ENCODE data around the gene ZMAT5.

Gene ZMAT5

DNA sequence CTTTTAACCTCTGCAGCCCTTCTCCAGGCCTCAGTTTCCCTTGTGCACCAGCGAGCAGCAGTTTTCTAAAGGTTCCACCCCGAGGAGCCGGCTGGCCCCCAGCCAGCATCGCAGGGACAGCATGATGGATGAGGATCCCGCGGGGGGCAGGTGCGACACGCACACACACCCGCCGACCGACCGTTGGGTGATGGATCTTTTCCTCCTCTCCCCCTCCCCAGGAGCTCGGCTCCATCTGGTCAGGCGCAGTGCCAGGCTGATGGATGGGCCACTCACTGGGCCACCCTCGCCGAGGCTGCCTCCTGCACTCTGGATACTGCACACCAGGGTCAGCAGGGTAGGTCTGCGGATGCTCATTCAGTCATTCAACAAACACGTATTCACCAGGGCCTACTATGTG lies 59.8 kb downstream of the ZMAT5 start:
- TF ChIP-seq FOXM1 (IDR thresholded peaks at IDR 0.05; ENCODE audit: borderline replicate concordance, low read depth): no peak
- TF ChIP-seq NFIC (IDR thresholded peaks at IDR 0.05): peak; percentile 37; the same call in 1 of the 2 replicates

DNA sequence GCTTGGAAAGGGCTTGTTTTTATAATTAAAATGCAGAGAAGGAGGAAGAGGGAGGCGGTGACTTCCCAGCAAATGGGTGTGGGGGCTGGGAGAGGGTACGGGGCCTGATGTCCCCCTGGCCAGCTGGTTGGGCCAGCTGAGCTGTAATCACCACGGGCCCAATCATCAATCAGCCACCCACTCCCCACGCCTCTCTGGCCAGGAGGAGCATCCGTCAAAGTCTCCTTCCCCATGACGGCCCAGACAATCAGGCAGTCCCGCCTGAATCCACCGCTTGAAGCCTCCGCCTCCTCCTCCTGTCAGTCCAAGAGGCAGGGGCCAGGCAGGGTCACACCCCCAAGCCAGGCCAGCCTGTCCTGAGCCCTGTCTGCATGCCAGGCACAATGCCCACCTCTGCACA lies 60.3 kb downstream of the ZMAT5 start:
- TF ChIP-seq TCF12 (IDR thresholded peaks at IDR 0.05; ENCODE audit: low read depth): no peak
- TF ChIP-seq NFIC (IDR thresholded peaks at IDR 0.05): no peak
- TF ChIP-seq EP300 (IDR thresholded peaks at IDR 0.05; ENCODE audit: borderline replicate concordance): no peak
- TF ChIP-seq CEBPB (IDR thresholded peaks at IDR 0.05): no peak
- no peak for TF ChIP-seq FOXM1 (IDR thresholded peaks at IDR 0.05; ENCODE audit: borderline replicate concordance, low read depth)
- TF ChIP-seq, protein P1, sequence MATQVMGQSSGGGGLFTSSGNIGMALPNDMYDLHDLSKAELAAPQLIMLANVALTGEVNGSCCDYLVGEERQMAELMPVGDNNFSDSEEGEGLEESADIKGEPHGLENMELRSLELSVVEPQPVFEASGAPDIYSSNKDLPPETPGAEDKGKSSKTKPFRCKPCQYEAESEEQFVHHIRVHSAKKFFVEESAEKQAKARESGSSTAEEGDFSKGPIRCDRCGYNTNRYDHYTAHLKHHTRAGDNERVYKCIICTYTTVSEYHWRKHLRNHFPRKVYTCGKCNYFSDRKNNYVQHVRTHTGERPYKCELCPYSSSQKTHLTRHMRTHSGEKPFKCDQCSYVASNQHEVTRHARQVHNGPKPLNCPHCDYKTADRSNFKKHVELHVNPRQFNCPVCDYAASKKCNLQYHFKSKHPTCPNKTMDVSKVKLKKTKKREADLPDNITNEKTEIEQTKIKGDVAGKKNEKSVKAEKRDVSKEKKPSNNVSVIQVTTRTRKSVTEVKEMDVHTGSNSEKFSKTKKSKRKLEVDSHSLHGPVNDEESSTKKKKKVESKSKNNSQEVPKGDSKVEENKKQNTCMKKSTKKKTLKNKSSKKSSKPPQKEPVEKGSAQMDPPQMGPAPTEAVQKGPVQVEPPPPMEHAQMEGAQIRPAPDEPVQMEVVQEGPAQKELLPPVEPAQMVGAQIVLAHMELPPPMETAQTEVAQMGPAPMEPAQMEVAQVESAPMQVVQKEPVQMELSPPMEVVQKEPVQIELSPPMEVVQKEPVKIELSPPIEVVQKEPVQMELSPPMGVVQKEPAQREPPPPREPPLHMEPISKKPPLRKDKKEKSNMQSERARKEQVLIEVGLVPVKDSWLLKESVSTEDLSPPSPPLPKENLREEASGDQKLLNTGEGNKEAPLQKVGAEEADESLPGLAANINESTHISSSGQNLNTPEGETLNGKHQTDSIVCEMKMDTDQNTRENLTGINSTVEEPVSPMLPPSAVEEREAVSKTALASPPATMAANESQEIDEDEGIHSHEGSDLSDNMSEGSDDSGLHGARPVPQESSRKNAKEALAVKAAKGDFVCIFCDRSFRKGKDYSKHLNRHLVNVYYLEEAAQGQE (IDR thresholded peaks at IDR 0.05; ENCODE audit: low read depth): no peak
- no peak for TF ChIP-seq YY1 (IDR thresholded peaks at IDR 0.05; ENCODE audit: low read depth)
- TF ChIP-seq ZBTB7A (IDR thresholded peaks at IDR 0.05; ENCODE audit: low read depth): no peak
- no peak for TF ChIP-seq CREB1 (IDR thresholded peaks at IDR 0.05; ENCODE audit: low read depth)
- TF ChIP-seq, protein P2, sequence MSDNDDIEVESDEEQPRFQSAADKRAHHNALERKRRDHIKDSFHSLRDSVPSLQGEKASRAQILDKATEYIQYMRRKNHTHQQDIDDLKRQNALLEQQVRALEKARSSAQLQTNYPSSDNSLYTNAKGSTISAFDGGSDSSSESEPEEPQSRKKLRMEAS (IDR thresholded peaks at IDR 0.05): no peak
- no peak for TF ChIP-seq EGR1 (IDR thresholded peaks at IDR 0.05)
- TF ChIP-seq RAD21 (IDR thresholded peaks at IDR 0.05; ENCODE audit: low read depth): no peak
- no peak for TF ChIP-seq TAF1 (IDR thresholded peaks at IDR 0.05; ENCODE audit: low read depth)
- TF ChIP-seq TEAD4 (IDR thresholded peaks at IDR 0.05): no peak
- TF ChIP-seq, protein P3, sequence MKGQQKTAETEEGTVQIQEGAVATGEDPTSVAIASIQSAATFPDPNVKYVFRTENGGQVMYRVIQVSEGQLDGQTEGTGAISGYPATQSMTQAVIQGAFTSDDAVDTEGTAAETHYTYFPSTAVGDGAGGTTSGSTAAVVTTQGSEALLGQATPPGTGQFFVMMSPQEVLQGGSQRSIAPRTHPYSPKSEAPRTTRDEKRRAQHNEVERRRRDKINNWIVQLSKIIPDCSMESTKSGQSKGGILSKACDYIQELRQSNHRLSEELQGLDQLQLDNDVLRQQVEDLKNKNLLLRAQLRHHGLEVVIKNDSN (IDR thresholded peaks at IDR 0.05): no peak

DNA sequence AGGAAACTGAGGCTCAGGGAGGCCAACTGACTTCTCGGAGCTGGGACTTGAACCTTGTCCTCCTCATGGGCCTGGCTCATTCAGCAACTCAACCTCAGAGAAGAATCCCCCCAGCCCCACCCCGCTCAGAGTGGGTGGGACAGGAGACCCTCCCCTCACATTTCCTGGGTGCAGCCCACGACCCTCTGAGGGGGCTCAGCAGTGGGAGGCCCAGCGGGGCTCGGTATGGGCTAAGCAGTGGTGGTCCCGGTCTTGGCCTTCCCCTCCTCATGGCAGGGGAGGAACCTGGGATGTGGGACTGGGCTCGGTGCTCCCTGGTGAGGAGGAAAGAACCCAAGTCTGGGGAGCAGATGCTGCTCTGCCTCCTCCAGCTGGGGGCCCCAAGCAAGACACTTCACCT lies 61.2 kb downstream of the ZMAT5 start:
- TF ChIP-seq EP300 (IDR thresholded peaks at IDR 0.05; ENCODE audit: borderline replicate concordance): no peak
- no peak for TF ChIP-seq TAF1 (IDR thresholded peaks at IDR 0.05; ENCODE audit: low read depth)
- no peak for TF ChIP-seq YY1 (IDR thresholded peaks at IDR 0.05; ENCODE audit: low read depth)
- no peak for TF ChIP-seq CEBPB (IDR thresholded peaks at IDR 0.05)
- no peak for TF ChIP-seq CREB1 (IDR thresholded peaks at IDR 0.05; ENCODE audit: low read depth)
- TF ChIP-seq, protein P2 (IDR thresholded peaks at IDR 0.05): no peak
- no peak for TF ChIP-seq TCF12 (IDR thresholded peaks at IDR 0.05; ENCODE audit: low read depth)
- TF ChIP-seq EGR1 (IDR thresholded peaks at IDR 0.05): no peak

DNA sequence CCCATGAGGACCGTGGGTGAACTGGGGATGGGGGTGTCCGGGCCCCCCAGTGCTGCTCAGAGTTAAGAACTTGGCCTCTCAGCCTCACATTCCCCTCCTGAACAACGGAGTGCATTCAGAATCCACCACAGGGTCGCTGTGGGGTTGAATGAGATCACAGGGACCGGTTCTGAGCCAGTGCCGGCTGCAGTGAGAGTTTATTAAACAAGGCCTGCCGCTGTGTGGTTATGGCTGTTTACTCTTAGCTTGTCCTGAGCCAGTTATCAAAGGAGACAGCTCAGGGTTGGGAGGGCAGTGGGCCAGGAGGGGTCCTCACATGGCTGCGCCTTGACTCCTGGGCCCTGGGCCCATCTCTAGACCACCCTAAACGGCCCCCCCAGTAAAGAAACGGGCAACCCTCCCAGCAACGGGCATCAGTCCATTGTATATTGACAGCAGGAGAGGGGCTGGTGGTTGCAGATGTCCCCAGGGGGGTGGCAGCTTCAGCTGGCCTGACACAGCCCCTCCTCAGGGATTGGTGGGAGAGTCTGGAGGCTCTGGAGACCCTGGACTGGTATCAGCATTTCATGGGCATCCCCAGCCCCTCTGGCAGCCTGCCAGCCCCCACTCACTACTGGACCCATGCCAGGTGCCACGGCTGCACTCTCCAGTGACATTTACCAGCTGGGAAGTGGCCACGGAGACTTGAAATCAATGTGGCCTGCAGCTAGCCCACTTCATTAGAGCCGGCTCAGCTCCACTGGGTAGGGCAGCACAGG lies 62.1 kb downstream of the ZMAT5 start:
- TF ChIP-seq CREB1 (IDR thresholded peaks at IDR 0.05; ENCODE audit: low read depth): no peak
- TF ChIP-seq RAD21 (IDR thresholded peaks at IDR 0.05; ENCODE audit: low read depth): peak; percentile 23; the same call in 1 of the 2 replicates
- TF ChIP-seq NFIC (IDR thresholded peaks at IDR 0.05): peak; percentile 70
- 0 out of 2 replicates have a peak, but pooled peaks have one; percentile 25 for TF ChIP-seq ZBTB7A (IDR thresholded peaks at IDR 0.05; ENCODE audit: low read depth)
- TF ChIP-seq TCF12 (IDR thresholded peaks at IDR 0.05; ENCODE audit: low read depth): no peak
- no peak for TF ChIP-seq FOXM1 (IDR thresholded peaks at IDR 0.05; ENCODE audit: borderline replicate concordance, low read depth)

DNA sequence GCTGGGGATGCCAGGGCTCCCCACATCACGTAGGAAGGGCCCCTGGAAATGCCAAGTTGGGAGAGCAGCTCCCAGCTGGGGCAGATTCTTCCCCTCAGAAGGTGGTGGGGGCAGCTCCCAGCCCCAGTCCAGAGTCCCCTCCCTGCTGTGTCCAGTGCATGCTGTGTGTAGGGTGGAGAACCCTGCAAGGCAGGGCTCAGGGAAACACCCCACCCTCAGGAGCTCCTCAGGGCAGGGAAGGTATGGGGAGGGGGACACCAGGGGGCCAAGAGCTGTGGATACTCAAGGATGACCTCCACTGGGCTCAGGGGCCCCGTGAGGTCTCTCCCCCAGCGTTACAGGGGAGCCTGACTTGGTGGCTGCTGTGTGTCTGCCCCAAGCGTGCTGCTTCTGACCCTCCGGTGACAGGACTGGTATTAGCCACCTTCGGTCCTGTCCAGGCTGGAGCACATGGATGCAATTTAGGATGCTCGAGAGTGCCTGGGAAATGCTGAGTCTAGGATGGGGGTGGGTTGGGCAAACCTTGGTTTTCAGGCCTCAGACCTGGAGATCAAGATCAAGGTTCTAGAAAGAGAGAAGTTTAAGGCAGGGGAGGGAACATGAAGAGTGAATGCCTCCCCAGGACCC lies 63.1 kb downstream of the ZMAT5 start:
- TF ChIP-seq TCF12 (IDR thresholded peaks at IDR 0.05; ENCODE audit: low read depth) (no peak), FOXM1 (IDR thresholded peaks at IDR 0.05; ENCODE audit: borderline replicate concordance, low read depth) (no peak), TAF1 (IDR thresholded peaks at IDR 0.05; ENCODE audit: low read depth) (no peak), YY1 (IDR thresholded peaks at IDR 0.05; ENCODE audit: low read depth) (no peak)
- TF ChIP-seq, protein P3 (IDR thresholded peaks at IDR 0.05): no peak
- TF ChIP-seq, protein P1 (IDR thresholded peaks at IDR 0.05; ENCODE audit: low read depth): no peak

DNA sequence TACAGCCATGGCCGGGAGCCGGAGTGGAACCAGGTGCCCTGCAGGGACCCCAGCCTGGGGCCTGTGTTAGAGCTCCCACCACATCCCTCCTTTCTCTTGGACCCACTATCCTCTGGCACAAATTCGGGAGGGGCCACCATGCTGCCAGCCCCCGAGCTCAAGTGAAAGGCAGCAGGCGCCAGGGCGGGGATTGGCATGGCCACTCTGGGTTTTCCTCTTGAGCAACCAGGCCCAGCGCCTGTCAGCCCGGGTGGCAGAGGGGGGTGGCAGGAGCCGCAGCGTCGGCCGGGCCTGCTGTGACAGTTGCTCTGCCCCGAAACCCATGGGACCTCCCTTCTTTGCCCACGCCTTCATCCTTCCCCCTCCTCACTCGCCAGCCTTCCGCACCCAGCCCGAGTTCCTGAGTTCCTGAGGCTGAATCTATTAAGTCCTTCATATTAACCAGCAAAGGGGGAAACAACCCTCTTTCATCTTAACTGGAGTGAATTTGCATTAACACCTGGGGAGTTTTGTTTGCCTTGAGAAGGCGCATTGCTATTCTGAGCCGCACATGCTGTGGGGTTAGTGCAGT lies 63.8 kb downstream of the ZMAT5 start:
- TF ChIP-seq NFIC (IDR thresholded peaks at IDR 0.05): no peak
- TF ChIP-seq TEAD4 (IDR thresholded peaks at IDR 0.05): no peak
- TF ChIP-seq EGR1 (IDR thresholded peaks at IDR 0.05): no peak
- TF ChIP-seq RAD21 (IDR thresholded peaks at IDR 0.05; ENCODE audit: low read depth): no peak
- TF ChIP-seq YY1 (IDR thresholded peaks at IDR 0.05; ENCODE audit: low read depth): no peak
- TF ChIP-seq EP300 (IDR thresholded peaks at IDR 0.05; ENCODE audit: borderline replicate concordance): no peak
- no peak for TF ChIP-seq CREB1 (IDR thresholded peaks at IDR 0.05; ENCODE audit: low read depth)
- TF ChIP-seq, protein P3 (IDR thresholded peaks at IDR 0.05): no peak
- TF ChIP-seq, protein P1 (IDR thresholded peaks at IDR 0.05; ENCODE audit: low read depth): no peak
- TF ChIP-seq TCF12 (IDR thresholded peaks at IDR 0.05; ENCODE audit: low read depth): no peak
- TF ChIP-seq ZBTB7A (IDR thresholded peaks at IDR 0.05; ENCODE audit: low read depth): no peak
- no peak for TF ChIP-seq FOXM1 (IDR thresholded peaks at IDR 0.05; ENCODE audit: borderline replicate concordance, low read depth)
- TF ChIP-seq, protein P2 (IDR thresholded peaks at IDR 0.05): no peak
